K562 (cell line): ENCODE data around the gene CD300A. TPM values are rescaled to one million over a fixed set of nuclear protein-coding genes. Genes with fewer than 3 reads are reported as not detected.

Experiments used
- ATF7 ChIP-seq: fragments of 450-650 bp; IDR thresholded peaks from 2 replicates; pipeline ENCODE4 v1.7.1; 2014; ENCODE audit warnings: mild to moderate bottlenecking, moderate library complexity
- BDP1 ChIP-seq: IDR thresholded peaks from 3 replicates; pipeline ENCODE4 v1.6.1; 2011; ENCODE audit not compliant: insufficient read length, insufficient read depth
- COPS2 ChIP-seq: fragments of 450-650 bp; conservative IDR thresholded peaks from 2 replicates; pipeline ENCODE4 v1.6.1; 2016; ENCODE audit warnings: mild to moderate bottlenecking, moderate library complexity
- DNMT1 ChIP-seq: fragments of 450-650 bp; IDR thresholded peaks from 2 replicates; pipeline ENCODE4 v1.6.1; 2016; ENCODE audit warnings: antibody characterized with exemption, mild to moderate bottlenecking
- ERF ChIP-seq: fragments of 450-650 bp; formaldehyde crosslinking; IDR thresholded peaks from 2 replicates; pipeline ENCODE4 v1.4.0; 2020; ENCODE audit warnings: mild to moderate bottlenecking, mixed read lengths
- FOXJ2 ChIP-seq: fragments of 200-800 bp; sonication (Bioruptor generic); IDR thresholded peaks from 2 replicates; pipeline ENCODE4 v1.6.1; 2016; ENCODE audit warnings: missing genetic modification characterization, missing compliant biosample characterization
- GABPB1 ChIP-seq: sonication (generic); formaldehyde crosslinking; IDR thresholded peaks from 2 replicates; pipeline ENCODE4 v1.8.0; 2022; ENCODE audit warnings: mild to moderate bottlenecking, missing genetic modification reagents
- KDM4B ChIP-seq, 2 experiments: fragments of 450-650 bp in 1 of 2; sonication (generic) in 1 of 2; IDR thresholded peaks; 2 replicates each; pipeline ENCODE4 v1.6.1; 2016 to 2017; ENCODE audit warnings: borderline replicate concordance in 2 of 2, antibody characterized with exemption in 1 of 2, low read depth in 1 of 2, mild to moderate bottlenecking in 1 of 2
- NFRKB ChIP-seq: fragments of 450-650 bp; IDR thresholded peaks from 2 replicates; pipeline ENCODE4 v1.6.1; 2016; ENCODE audit warnings: low read depth
- NR4A1 ChIP-seq, 2 experiments: fragments of 250-450 bp in 1 of 2; fragments of 450-650 bp in 1 of 2; sonication (Bioruptor Pico) in 1 of 2; IDR thresholded peaks; 2 replicates each; pipeline versions ENCODE4 v1.4.0 to v1.6.1; 2016 to 2020; ENCODE audit warnings: mild to moderate bottlenecking in 2 of 2, missing compliant biosample characterization in 1 of 2, missing genetic modification characterization in 1 of 2, moderate library complexity in 1 of 2
- SIN3A ChIP-seq, 2 experiments: fragments of 150-350 bp in 1 of 2; IDR thresholded peaks; 2 replicates each; pipeline ENCODE4 v1.6.1; 2011 to 2016; ENCODE audit warnings: borderline replicate concordance in 2 of 2, low read depth in 2 of 2, low read length in 2 of 2, mild to moderate bottlenecking in 2 of 2, moderate library complexity in 2 of 2; ENCODE audit not compliant: control insufficient read depth in 1 of 2
- TAF1 ChIP-seq: IDR thresholded peaks from 2 replicates; pipeline ENCODE4 v1.6.1; 2011; ENCODE audit warnings: mild to moderate bottlenecking, low read length, moderate library complexity; ENCODE audit not compliant: insufficient read depth, control insufficient read depth, severe bottlenecking; ENCODE audit errors: extremely low read depth
- ZEB2 ChIP-seq: fragments of 450-650 bp; IDR thresholded peaks from 2 replicates; pipeline ENCODE4 v1.6.1; 2016
- ZNF77 ChIP-seq: fragments of 250-450 bp; sonication (Bioruptor Pico); IDR thresholded peaks from 2 replicates; pipeline ENCODE4 v1.5.0; 2020
- ZZZ3 ChIP-seq: fragments of 450-650 bp; IDR thresholded peaks from 2 replicates; pipeline ENCODE4 v1.6.1; 2016; ENCODE audit warnings: antibody characterized with exemption, mild to moderate bottlenecking, moderate library complexity
- polyA plus RNA-seq, 8 experiments: library from polyadenylated mRNA; depleted of rRNA in 4 of 8; stranded (reverse) in 5 of 8; unstranded in 3 of 8; fragments of >200 nt; fragmentation: Nextera tagmentation in 2 of 8; fragmentation: Illumina TruSeq in 1 of 8; extraction: Ambion mirVana in 2 of 8; extraction: Trizol in 1 of 8; gene quantifications; 2 replicates each; pipeline versions ENCODE4 v1.2.1 to v1.2.3, GENCODE V29; 2011 to 2014; ENCODE audit warnings: inconsistent platforms in 1 of 8, missing spikeins in 1 of 8
- total RNA-seq, 7 experiments: library from RNA; depleted of rRNA in 6 of 7; stranded (reverse); fragments of >200 nt in 6 of 7; fragmentation: Illumina TruSeq in 2 of 7; extraction: Trizol in 2 of 7; gene quantifications; 2 replicates each; pipeline versions ENCODE4 v1.2.1 to v1.2.3, GENCODE V29; 2011 to 2021; ENCODE audit warnings: low replicate concordance in 1 of 7
- TF ChIP-seq, protein P1 (sequence below): fragments of 250-450 bp; sonication (Bioruptor Pico); IDR thresholded peaks from 2 replicates; pipeline ENCODE4 v1.5.0; 2021; ENCODE audit warnings: mild to moderate bottlenecking, borderline replicate concordance
- TF ChIP-seq, protein P2 (sequence below), 3 experiments: IDR thresholded peaks in 2 of 3; conservative IDR thresholded peaks in 1 of 3; 2 replicates each; pipeline ENCODE4 v1.5.1; 2011 to 2012; ENCODE audit warnings: low read length in 3 of 3, mild to moderate bottlenecking in 3 of 3, control low read depth in 2 of 3, improper control_type of control experiment in 1 of 3, inconsistent platforms in 1 of 3, low read depth in 1 of 3, mixed read lengths in 1 of 3, moderate library complexity in 1 of 3; ENCODE audit not compliant: insufficient read depth in 2 of 3
- TF ChIP-seq, protein P3 (sequence below), 2 experiments: fragments of 450-650 bp; IDR thresholded peaks; 2 replicates each; pipeline ENCODE4 v1.6.1; 2018; ENCODE audit warnings: mild to moderate bottlenecking in 2 of 2, low read depth in 1 of 2; ENCODE audit not compliant: partially characterized antibody in 2 of 2

Gene CD300A
- total and polyA plus RNA-seq, 9 of the 15 experiments (the other 6 are each of a cell fraction or from before 2014, with no cell fraction given): 0.21 to 1.7 (median 0.41) TPM; not detected in 1

DNA sequence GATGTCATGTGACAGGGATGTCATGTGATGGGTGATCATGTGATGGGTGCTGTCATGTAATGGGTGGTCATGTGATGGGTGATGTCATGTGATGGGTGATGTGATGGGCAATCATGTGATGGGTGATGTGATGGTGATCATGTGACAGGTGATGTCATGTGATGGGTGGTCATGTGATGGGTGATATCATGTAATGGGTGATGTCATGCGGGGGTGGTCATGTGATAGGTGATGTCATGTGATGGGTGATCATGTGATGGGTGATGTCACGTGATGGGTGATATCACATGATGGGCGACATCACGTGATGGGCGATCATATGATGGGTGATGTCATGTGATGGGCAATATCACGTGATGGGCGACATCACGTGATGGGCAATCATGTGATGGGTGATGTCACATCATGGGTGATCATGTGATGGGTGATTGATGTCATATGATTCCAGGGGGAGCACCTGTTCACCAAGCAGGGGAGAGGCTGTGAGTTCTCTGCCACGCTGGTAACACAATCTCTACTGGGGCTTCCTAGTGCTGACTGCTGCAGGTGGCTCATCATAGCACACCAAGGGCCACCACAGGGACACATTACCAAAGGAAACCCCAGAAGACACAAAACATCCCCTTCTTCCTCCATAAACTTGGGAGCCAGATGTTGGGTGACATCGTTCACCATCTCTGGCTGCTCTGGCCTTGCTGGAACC, 48.3 kb downstream of the CD300A start (continued):
- TF ChIP-seq, protein P1, sequence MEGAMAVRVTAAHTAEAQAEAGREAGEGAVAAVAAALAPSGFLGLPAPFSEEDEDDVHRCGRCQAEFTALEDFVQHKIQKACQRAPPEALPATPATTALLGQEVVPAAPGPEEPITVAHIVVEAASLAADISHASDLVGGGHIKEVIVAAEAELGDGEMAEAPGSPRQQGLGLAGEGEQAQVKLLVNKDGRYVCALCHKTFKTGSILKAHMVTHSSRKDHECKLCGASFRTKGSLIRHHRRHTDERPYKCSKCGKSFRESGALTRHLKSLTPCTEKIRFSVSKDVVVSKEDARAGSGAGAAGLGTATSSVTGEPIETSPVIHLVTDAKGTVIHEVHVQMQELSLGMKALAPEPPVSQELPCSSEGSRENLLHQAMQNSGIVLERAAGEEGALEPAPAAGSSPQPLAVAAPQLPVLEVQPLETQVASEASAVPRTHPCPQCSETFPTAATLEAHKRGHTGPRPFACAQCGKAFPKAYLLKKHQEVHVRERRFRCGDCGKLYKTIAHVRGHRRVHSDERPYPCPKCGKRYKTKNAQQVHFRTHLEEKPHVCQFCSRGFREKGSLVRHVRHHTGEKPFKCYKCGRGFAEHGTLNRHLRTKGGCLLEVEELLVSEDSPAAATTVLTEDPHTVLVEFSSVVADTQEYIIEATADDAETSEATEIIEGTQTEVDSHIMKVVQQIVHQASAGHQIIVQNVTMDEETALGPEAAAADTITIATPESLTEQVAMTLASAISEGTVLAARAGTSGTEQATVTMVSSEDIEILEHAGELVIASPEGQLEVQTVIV: no peak
- peak in 1 of 2 experiments; percentile 81; a peak in 3 of 4 replicates for TF ChIP-seq KDM4B (IDR thresholded peaks at IDR 0.05; ENCODE audit: borderline replicate concordance in 2 of 2, low read depth in 1 of 2)
- TF ChIP-seq ATF7: peak; percentile 97
- no peak; the same call in 1 of the 2 replicates for TF ChIP-seq GABPB1 (CRISPR knock-in tag)
- no peak for TF ChIP-seq FOXJ2 (tag)
- TF ChIP-seq NR4A1 (CRISPR knock-in tag; IDR thresholded peaks at IDR 0.05): no peak
- TF ChIP-seq NR4A1 (tag; IDR thresholded peaks at IDR 0.05): no peak
- TF ChIP-seq BDP1: no peak
- no peak for TF ChIP-seq ERF (CRISPR knock-in tag)
- TF ChIP-seq ZEB2: peak; percentile 64; the same call in 1 of the 2 replicates
- no peak for TF ChIP-seq NFRKB
- TF ChIP-seq ZZZ3: no peak
- no peak for TF ChIP-seq DNMT1
- no peak for TF ChIP-seq ZNF77 (CRISPR knock-in tag)
- TF ChIP-seq SIN3A (IDR thresholded peaks at IDR 0.05; ENCODE audit: borderline replicate concordance in 2 of 2, control insufficient read depth in 1 of 2, low read depth in 2 of 2, low read length in 2 of 2): peak in 1 of 2 experiments; percentile 35; a peak in 1 of 4 replicates
- no peak for TF ChIP-seq TAF1
- TF ChIP-seq, protein P2, sequence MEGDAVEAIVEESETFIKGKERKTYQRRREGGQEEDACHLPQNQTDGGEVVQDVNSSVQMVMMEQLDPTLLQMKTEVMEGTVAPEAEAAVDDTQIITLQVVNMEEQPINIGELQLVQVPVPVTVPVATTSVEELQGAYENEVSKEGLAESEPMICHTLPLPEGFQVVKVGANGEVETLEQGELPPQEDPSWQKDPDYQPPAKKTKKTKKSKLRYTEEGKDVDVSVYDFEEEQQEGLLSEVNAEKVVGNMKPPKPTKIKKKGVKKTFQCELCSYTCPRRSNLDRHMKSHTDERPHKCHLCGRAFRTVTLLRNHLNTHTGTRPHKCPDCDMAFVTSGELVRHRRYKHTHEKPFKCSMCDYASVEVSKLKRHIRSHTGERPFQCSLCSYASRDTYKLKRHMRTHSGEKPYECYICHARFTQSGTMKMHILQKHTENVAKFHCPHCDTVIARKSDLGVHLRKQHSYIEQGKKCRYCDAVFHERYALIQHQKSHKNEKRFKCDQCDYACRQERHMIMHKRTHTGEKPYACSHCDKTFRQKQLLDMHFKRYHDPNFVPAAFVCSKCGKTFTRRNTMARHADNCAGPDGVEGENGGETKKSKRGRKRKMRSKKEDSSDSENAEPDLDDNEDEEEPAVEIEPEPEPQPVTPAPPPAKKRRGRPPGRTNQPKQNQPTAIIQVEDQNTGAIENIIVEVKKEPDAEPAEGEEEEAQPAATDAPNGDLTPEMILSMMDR (IDR thresholded peaks at IDR 0.05 in 2 of 3, conservative IDR thresholded peaks at IDR 0.05 in 1 of 3; ENCODE audit: insufficient read depth in 2 of 3, low read depth in 1 of 3, low read length in 3 of 3): no peak
- TF ChIP-seq, protein P3, sequence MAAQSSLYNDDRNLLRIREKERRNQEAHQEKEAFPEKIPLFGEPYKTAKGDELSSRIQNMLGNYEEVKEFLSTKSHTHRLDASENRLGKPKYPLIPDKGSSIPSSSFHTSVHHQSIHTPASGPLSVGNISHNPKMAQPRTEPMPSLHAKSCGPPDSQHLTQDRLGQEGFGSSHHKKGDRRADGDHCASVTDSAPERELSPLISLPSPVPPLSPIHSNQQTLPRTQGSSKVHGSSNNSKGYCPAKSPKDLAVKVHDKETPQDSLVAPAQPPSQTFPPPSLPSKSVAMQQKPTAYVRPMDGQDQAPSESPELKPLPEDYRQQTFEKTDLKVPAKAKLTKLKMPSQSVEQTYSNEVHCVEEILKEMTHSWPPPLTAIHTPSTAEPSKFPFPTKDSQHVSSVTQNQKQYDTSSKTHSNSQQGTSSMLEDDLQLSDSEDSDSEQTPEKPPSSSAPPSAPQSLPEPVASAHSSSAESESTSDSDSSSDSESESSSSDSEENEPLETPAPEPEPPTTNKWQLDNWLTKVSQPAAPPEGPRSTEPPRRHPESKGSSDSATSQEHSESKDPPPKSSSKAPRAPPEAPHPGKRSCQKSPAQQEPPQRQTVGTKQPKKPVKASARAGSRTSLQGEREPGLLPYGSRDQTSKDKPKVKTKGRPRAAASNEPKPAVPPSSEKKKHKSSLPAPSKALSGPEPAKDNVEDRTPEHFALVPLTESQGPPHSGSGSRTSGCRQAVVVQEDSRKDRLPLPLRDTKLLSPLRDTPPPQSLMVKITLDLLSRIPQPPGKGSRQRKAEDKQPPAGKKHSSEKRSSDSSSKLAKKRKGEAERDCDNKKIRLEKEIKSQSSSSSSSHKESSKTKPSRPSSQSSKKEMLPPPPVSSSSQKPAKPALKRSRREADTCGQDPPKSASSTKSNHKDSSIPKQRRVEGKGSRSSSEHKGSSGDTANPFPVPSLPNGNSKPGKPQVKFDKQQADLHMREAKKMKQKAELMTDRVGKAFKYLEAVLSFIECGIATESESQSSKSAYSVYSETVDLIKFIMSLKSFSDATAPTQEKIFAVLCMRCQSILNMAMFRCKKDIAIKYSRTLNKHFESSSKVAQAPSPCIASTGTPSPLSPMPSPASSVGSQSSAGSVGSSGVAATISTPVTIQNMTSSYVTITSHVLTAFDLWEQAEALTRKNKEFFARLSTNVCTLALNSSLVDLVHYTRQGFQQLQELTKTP (IDR thresholded peaks at IDR 0.05; ENCODE audit: low read depth in 1 of 2, partially characterized antibody in 2 of 2): peak; percentile 38 to 99
- TF ChIP-seq COPS2: no peak
